ENCODE results near the gene JARID2.

Gene JARID2

GRCh38 chr6:15437090-15437635 lies 191.3 kb downstream of the JARID2 start:
- Histone ChIP-seq H3K4me3 (ENCODE audit: low read depth, low read length) (no peak overlapping the region), H3K4me2 (ENCODE audit: low read length) (no peak overlapping the region), H3K36me3 (ENCODE audit: control insufficient read depth, insufficient read depth, low read length) (no peaks in the 10 kb centered on the region), H2AFZ (no peak overlapping the region), H3K27ac (no peak overlapping the region), H3K9me3 (ENCODE audit: control insufficient read depth, low read length) (no peaks in the 10 kb centered on the region), H3K79me2 (peaks cover 21% of the 10 kb centered on the region), H3K4me1 (peaks cover 16% of the 10 kb centered on the region), H3K27me3 (ENCODE audit: control insufficient read depth, insufficient read depth, low read length) (no peaks in the 10 kb centered on the region), H3K9ac (no peak overlapping the region)
- no peak for TF ChIP-seq CTCF (IDR thresholded peaks at IDR 0.05)

DNA sequence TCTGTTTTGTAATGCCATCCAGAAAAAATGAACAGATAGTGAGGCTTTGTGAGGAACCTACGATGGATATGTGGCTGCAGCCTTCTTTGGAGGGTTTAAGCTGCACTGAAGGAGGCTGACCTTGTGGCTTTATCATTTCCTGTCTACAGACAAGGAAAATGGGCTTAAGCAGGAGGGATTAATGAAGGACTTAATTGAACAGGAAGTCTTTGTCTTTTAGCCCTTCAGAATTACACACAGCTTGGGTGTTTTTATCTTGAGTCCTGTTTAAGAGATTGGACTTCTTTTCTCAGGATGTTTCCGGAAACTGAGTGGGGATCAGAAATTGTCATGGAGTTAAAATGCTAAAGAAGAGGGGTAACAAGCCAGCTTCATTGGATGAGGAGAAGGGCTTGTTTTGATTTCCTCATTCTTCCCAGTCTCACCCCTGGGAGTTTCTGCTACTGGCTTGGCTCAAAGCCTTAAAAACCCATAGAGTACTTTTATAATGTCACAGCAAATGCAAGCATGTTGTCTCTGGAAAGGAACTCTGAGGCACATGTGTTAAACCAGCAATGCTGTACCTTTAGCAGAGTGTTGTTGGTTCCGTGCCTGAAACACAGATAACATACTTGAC lies 193.6 kb downstream of the JARID2 start:
- Histone ChIP-seq H3K4me2 (ENCODE audit: low read length) (no peak overlapping the region), H3K27ac (no peak overlapping the region), H3K9me3 (ENCODE audit: control insufficient read depth, low read length) (no peaks in the 10 kb centered on the region), H3K79me2 (peaks cover 27% of the 10 kb centered on the region), H3K27me3 (ENCODE audit: control insufficient read depth, insufficient read depth, low read length) (no peaks in the 10 kb centered on the region), H2AFZ (no peak overlapping the region), H3K4me1 (peaks cover 3% of the 10 kb centered on the region), H3K9ac (no peak overlapping the region), H3K36me3 (ENCODE audit: control insufficient read depth, insufficient read depth, low read length) (no peaks in the 10 kb centered on the region), H3K4me3 (ENCODE audit: low read depth, low read length) (no peak overlapping the region)
- no peak for TF ChIP-seq CTCF (IDR thresholded peaks at IDR 0.05)

- Histone ChIP-seq H3K9ac (no peak overlapping the region), H3K4me2 (ENCODE audit: low read length) (no peak overlapping the region), H3K9me3 (ENCODE audit: control insufficient read depth, low read length) (no peaks in the 10 kb centered on the region), H3K27me3 (ENCODE audit: control insufficient read depth, insufficient read depth, low read length) (no peaks in the 10 kb centered on the region), H2AFZ (no peak overlapping the region), H3K36me3 (ENCODE audit: control insufficient read depth, insufficient read depth, low read length) (no peaks in the 10 kb centered on the region), H3K4me1 (peaks cover 3% of the 10 kb centered on the region), H3K4me3 (ENCODE audit: low read depth, low read length) (no peak overlapping the region), H3K79me2 (peaks cover 30% of the 10 kb centered on the region), H3K27ac (no peak overlapping the region)
- TF ChIP-seq CTCF (IDR thresholded peaks at IDR 0.05): no peak
Observed at GRCh38 chr6:15440040-15440439, 194.2 kb downstream of the JARID2 start.

- H3K9me3 ChIP-seq (ENCODE audit: control insufficient read depth, low read length): no peaks in the 10 kb centered on the region
- no peak overlapping the region for H3K4me2 ChIP-seq (ENCODE audit: low read length)
- no peak overlapping the region for H3K4me3 ChIP-seq (ENCODE audit: low read depth, low read length)
- H3K4me1 ChIP-seq: peaks cover 3% of the 10 kb centered on the region
- peaks cover 37% of the 10 kb centered on the region for H3K79me2 ChIP-seq
- TF ChIP-seq CTCF (IDR thresholded peaks at IDR 0.05): peak; percentile 88
- no peak overlapping the region for H3K27ac ChIP-seq
- H3K36me3 ChIP-seq (ENCODE audit: control insufficient read depth, insufficient read depth, low read length): no peaks in the 10 kb centered on the region
- H3K27me3 ChIP-seq (ENCODE audit: control insufficient read depth, insufficient read depth, low read length): no peaks in the 10 kb centered on the region
- no peak overlapping the region for H3K9ac ChIP-seq
- H2AFZ ChIP-seq: no peak overlapping the region
Observed at GRCh38 chr6:15441215-15441868, 195.5 kb downstream of the JARID2 start.

All from parathyroid adenoma (tissue), 2 donors.